Activated T-helper 17 cell treated with anti-CD3 and anti-CD28 coated beads, Interleukin-2, amount 50 U/mL, for 72 hours (primary cell): ENCODE measurements around the gene SEC22A. TPM values are rescaled to one million over a fixed set of nuclear protein-coding genes. Genes with fewer than 3 reads are reported as not detected.

Experiments used
- total RNA-seq, 2 donors: library from RNA; stranded (reverse); gene quantifications; one replicate each; pipeline ENCODE4 v1.2.3, GENCODE V29; 2022

SEC22A gene
- total RNA-seq, 2 donors from 2014 or later, result 15.9 to 20.1 TPM

Other genes starting within 250 kb of the SEC22A start
- gene SEMA5B, start 174.2 kb upstream of the SEC22A start, total RNA-seq, result under 1 TPM in 1 of 2 donors, not detected in 1; 0.40 TPM
- 10 to 100 TPM in 1 of 2 donors, 1 to 10 TPM in 1; 8.4 to 19.2 TPM for gene PDIA5, start 134.9 kb upstream of the SEC22A start, total RNA-seq
- not detected for gene ADCY5, start 247.1 kb downstream of the SEC22A start, total RNA-seq